CD8-positive, alpha-beta memory T cell (primary cell): ENCODE results near the gene HMGCS2. TPM values are rescaled to one million over a fixed set of nuclear protein-coding genes. Genes with fewer than 3 reads are reported as not detected.
"Not testable (repeated sequence)": the region's sequence is repeated elsewhere in the genome, so short reads cannot be mapped to it uniquely, and the experiment has no call there.

ENCODE experiments used
- CTCF ChIA-PET: fragments of 350-600 bp; sonication (Branson Sonifier 250); formaldehyde crosslinking; loops from one replicate; lab custom pipeline; 2021; ENCODE audit warnings: antibody characterized with exemption; lab: Charles Lee
- POLR2A ChIA-PET: fragments of 350-600 bp; sonication (Branson Sonifier 250); formaldehyde crosslinking; loops from one replicate; lab custom pipeline; 2021; ENCODE audit warnings: antibody characterized with exemption; lab: Charles Lee
- DNase-seq, 5 donors: peaks; one replicate each; pipeline versions ENCODE4 v3.0.0 to v3.0.0-alpha.2; 2020 to 2022; ENCODE audit warnings: mixed read lengths in 1 of 5
- H3K27ac ChIP-seq: one replicate; pipeline ENCODE4 v1.7.0; 2013; ENCODE audit warnings: low read depth, mild to moderate bottlenecking, low read length, moderate library complexity
- H3K27me3 ChIP-seq: 2 replicates; pipeline ENCODE4 v1.7.0; 2013; ENCODE audit warnings: low read length, mild to moderate bottlenecking; ENCODE audit not compliant: insufficient read depth, poor library complexity, severe bottlenecking
- H3K36me3 ChIP-seq: 2 replicates; pipeline ENCODE4 v1.7.0; 2013; ENCODE audit warnings: mild to moderate bottlenecking, low read length, moderate library complexity; ENCODE audit not compliant: insufficient read depth
- H3K4me1 ChIP-seq: 2 replicates; pipeline ENCODE4 v1.7.0; 2013; ENCODE audit warnings: mild to moderate bottlenecking, low read length, moderate library complexity; ENCODE audit not compliant: insufficient read depth
- H3K4me3 ChIP-seq: 2 replicates; pipeline ENCODE4 v1.7.0; 2013; ENCODE audit warnings: mild to moderate bottlenecking, low read length
- H3K9me3 ChIP-seq: 2 replicates; pipeline ENCODE4 v1.7.0; 2013; ENCODE audit warnings: mild to moderate bottlenecking, low read length
- H3K27ac Mint-ChIP-seq, 8 donors: one replicate each; pipeline ENCODE4 v1.8.0; 2020 to 2021; ENCODE audit warnings: mixed read lengths in 8 of 8, mild to moderate bottlenecking in 6 of 8, inconsistent platforms in 3 of 8, moderate library complexity in 3 of 8
- H3K27me3 Mint-ChIP-seq, 2 donors: one replicate each; pipeline ENCODE4 v1.8.0; 2020 to 2021; ENCODE audit warnings: mixed read lengths in 2 of 2, mild to moderate bottlenecking in 1 of 2, moderate library complexity in 1 of 2
- H3K36me3 Mint-ChIP-seq, 3 donors: one replicate each; pipeline ENCODE4 v1.8.0; 2020 to 2021; ENCODE audit warnings: mixed read lengths in 3 of 3, inconsistent platforms in 1 of 3, mild to moderate bottlenecking in 1 of 3
- H3K4me1 Mint-ChIP-seq, 3 donors: one replicate each; pipeline ENCODE4 v1.8.0; 2020 to 2021; ENCODE audit warnings: mixed read lengths in 3 of 3, inconsistent platforms in 1 of 3, mild to moderate bottlenecking in 1 of 3
- H3K4me3 Mint-ChIP-seq, 7 donors: one replicate each; pipeline ENCODE4 v1.8.0; 2020 to 2021; ENCODE audit warnings: mixed read lengths in 7 of 7, mild to moderate bottlenecking in 6 of 7, moderate library complexity in 4 of 7, inconsistent platforms in 2 of 7
- H3K9me3 Mint-ChIP-seq, 5 donors: one replicate each; pipeline ENCODE4 v1.8.0; 2020 to 2022; ENCODE audit warnings: mixed read lengths in 5 of 5, mild to moderate bottlenecking in 3 of 5, moderate library complexity in 2 of 5, inconsistent platforms in 1 of 5
- polyA plus RNA-seq: library from polyadenylated mRNA; unstranded; fragments of 300-500 nt; fragmentation: Illumina TruSeq; gene quantifications from one replicate; pipeline ENCODE4 v1.2.3, GENCODE V29; 2021
- total RNA-seq, 2 experiments: library from RNA; stranded (reverse); gene quantifications; one replicate each; pipeline ENCODE4 v1.2.3, GENCODE V29; 2021

HMGCS2 gene
- total and polyA plus RNA-seq, 3 experiments from 2014 or later = not detected

DNA sequence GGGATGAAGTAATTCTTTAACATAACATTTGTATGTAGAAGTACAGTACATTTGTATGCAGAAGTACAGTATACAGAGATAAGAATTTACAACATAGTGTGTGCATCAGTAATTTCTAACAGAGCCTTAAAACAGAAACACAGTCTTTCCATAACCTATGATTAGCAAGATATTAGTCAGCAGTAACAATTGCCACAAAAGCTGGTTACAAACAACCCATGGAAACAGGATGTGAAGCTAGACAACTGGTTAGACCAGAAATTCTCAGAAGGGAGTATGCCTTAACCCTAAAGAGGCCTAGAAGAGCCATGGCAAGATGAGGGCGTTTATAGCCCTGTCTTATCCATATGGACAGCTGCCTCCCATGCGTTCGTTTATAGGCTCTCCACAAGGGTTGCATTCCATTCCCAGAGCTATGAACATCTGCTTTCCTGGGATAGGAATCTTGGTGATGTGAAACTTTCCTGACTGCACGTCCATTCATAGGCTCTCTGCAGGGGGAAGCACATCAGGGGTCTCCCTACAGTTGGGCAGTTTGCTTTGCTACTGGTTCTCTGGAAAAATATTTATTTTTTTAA, 17.9 kb upstream of the HMGCS2 start:
- POLR2A ChIA-PET, H3K27ac Mint-ChIP-seq, H3K36me3 ChIP-seq, H3K27ac ChIP-seq, H3K27me3 ChIP-seq, DNase-seq, H3K4me3 Mint-ChIP-seq, H3K36me3 Mint-ChIP-seq, H3K4me3 ChIP-seq, H3K9me3 Mint-ChIP-seq, H3K9me3 ChIP-seq, H3K4me1 Mint-ChIP-seq, H3K4me1 ChIP-seq, CTCF ChIA-PET: not testable (repeated sequence)
- peaks cover 3 to 17% of the 10 kb centered on the region in 2 donors for H3K27me3 Mint-ChIP-seq

DNA sequence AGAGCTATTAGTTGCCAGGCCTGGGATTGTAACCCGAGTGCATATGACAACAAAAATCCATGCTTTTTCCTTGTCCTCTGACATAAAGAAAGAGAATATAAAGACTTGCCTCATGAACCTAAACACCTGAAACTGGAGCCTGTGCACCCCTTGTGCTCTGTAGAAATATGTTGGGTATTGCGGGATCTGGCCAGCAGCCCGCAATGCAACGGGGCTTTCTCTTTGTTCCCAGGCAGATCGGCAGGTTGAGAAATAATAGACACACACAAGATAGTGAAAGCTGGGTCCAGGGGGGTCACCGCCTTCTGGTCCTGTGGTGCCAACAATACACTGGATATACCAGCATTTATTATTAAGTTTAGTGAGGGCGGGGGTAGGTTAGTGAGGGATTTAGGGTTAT, 17.3 kb upstream of the HMGCS2 start:
- H3K27ac ChIP-seq, H3K27me3 ChIP-seq, H3K36me3 ChIP-seq, POLR2A ChIA-PET, H3K9me3 ChIP-seq, H3K27ac Mint-ChIP-seq, H3K4me1 Mint-ChIP-seq, H3K4me3 ChIP-seq, H3K9me3 Mint-ChIP-seq, H3K36me3 Mint-ChIP-seq, CTCF ChIA-PET, DNase-seq, H3K4me1 ChIP-seq, H3K4me3 Mint-ChIP-seq: not testable (repeated sequence)
- H3K27me3 Mint-ChIP-seq = peaks cover under 1 to 14% of the 10 kb centered on the region in 2 donors

DNA sequence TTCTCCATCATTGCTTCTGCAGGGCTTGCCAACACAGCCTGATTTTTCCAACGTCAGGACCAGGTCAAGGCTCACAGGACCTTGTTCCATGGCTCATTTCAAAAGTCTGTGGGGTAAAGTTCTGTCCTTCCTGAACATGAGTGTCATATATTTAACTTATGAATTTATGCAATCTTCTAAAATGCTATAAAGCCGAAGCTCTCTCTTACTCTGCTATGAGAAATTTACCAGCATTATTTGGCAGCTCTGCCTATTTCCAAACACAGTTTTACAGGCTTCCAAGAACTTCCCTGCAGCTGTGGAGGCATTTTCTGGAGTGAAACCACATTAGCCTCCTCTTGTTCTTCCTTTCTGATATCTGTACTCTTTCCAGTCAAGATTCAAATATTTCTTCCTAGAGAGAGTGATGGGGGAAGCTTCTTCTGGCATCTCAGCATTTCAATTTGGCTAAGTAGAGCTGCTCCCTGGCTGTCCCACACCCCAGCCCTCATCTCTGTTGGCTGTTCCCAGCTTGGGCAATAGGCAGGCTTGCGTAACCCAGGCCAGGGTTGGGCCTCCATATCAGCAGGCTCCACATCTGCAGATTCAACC, 15.6 kb upstream of the HMGCS2 start:
- POLR2A ChIA-PET = no interaction called here
- CTCF ChIA-PET = no interaction called here
- no peak overlapping the region for H3K4me3 ChIP-seq
- no peak for DNase-seq
- no peaks in the 10 kb centered on the region for H3K36me3 Mint-ChIP-seq
- H3K36me3 ChIP-seq = no peaks in the 10 kb centered on the region
- H3K27ac ChIP-seq = no peak overlapping the region
- no peaks in the 10 kb centered on the region for H3K27me3 ChIP-seq
- no peak overlapping the region for H3K27ac Mint-ChIP-seq
- H3K27me3 Mint-ChIP-seq = peaks cover 0 to 6% of the 10 kb centered on the region in 2 donors
- H3K4me1 Mint-ChIP-seq = no peaks in the 10 kb centered on the region
- H3K9me3 ChIP-seq = no peaks in the 10 kb centered on the region
- H3K4me3 Mint-ChIP-seq = no peak overlapping the region
- no peaks in the 10 kb centered on the region for H3K4me1 ChIP-seq
- no peaks in the 10 kb centered on the region for H3K9me3 Mint-ChIP-seq

DNA sequence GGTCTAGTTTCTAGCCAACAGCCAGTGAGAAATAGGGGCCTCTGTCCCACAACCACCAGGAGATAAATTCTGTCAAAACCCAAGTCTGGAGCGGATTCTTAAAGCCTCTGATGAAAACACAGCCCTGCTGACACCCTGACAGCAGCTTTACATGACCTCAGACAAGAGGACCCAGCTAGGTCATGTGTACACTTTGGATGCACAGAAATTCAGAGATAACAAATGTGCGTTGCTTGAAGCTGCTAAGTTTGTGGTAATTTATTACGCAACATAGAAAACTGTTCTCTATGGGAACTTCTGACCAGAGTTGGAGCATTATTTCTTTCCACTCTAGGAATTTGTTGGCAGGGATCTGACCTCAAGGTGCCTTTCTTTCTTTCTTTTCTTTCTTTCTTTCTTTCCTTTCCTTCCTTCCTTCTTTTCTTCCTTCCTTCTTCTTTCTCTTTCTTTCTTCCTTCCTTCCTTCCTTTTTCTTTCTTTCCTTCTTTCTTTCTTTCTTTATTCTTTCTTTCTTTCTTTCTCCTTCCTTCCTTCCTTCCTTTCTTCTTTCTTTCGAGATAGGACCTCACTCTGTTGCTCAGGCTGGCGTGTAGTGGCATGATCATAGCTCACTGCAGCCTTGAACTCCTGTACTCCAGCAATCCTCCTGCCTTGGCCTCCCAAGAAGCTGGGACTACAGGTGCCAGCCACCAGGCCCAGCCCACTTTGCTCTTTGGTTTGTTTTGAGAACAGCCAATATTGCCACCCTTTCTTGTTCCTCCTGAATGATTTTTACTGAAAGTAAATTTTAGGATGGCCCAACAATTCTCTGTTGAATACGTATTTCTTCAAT, 14.9 kb upstream of the HMGCS2 start:
- Mint-ChIP-seq H3K27ac (no peak overlapping the region), H3K36me3 (no peaks in the 10 kb centered on the region), H3K4me3 (no peak overlapping the region), H3K9me3 (no peaks in the 10 kb centered on the region), H3K27me3 (peaks cover 0 to 6% of the 10 kb centered on the region in 2 donors), H3K4me1 (no peaks in the 10 kb centered on the region)
- Histone ChIP-seq H3K27me3 (no peaks in the 10 kb centered on the region), H3K9me3 (no peaks in the 10 kb centered on the region), H3K4me1 (no peaks in the 10 kb centered on the region), H3K27ac (no peak overlapping the region), H3K36me3 (no peaks in the 10 kb centered on the region), H3K4me3 (no peak overlapping the region)
- DNase-seq = no peak
- ChIA-PET CTCF (no interaction called here), POLR2A (no interaction called here)

DNA sequence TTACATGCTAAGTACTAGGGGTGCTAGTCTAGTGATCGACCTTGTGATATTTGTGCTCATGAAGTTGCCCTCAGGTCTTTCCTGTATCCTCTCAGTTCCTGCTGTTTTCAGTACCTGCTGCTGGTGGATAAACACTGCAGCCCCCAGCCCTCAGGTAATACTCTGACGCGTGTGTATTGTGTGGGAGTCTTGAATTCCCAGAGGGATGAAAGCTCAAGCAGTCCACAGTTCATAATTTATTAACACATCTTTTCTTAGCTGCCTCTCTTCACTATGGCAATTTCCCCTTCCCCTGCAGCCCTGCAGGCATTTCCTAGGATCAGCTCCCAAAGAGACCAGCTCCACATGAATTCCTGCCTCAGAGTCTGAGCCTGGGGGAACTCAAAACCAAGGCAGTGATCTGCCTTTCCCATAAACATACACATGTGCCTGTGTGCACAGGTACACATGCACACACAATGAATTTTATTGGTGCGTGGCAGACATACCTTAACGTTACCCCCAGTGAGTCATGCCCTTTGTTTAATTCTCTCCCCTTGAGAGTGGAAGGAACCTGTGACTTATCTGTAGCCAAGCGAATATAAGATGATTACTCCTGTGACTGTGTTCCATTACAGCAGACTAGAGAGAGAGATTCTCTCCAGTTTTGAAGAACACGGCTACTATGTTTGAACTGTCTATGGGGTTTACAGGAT, 14.1 kb upstream of the HMGCS2 start:
- no peaks in the 10 kb centered on the region for H3K4me1 Mint-ChIP-seq
- CTCF ChIA-PET = no interaction called here
- POLR2A ChIA-PET = no interaction called here
- Histone ChIP-seq H3K27me3 (no peaks in the 10 kb centered on the region), H3K27ac (no peak overlapping the region), H3K9me3 (no peaks in the 10 kb centered on the region), H3K4me1 (no peaks in the 10 kb centered on the region), H3K36me3 (no peaks in the 10 kb centered on the region), H3K4me3 (no peak overlapping the region)
- no peak overlapping the region for H3K27ac Mint-ChIP-seq
- H3K36me3 Mint-ChIP-seq = no peaks in the 10 kb centered on the region
- H3K27me3 Mint-ChIP-seq = peaks cover 0 to 6% of the 10 kb centered on the region in 2 donors
- DNase-seq = no peak
- H3K9me3 Mint-ChIP-seq = no peaks in the 10 kb centered on the region
- H3K4me3 Mint-ChIP-seq = no peak overlapping the region

DNA sequence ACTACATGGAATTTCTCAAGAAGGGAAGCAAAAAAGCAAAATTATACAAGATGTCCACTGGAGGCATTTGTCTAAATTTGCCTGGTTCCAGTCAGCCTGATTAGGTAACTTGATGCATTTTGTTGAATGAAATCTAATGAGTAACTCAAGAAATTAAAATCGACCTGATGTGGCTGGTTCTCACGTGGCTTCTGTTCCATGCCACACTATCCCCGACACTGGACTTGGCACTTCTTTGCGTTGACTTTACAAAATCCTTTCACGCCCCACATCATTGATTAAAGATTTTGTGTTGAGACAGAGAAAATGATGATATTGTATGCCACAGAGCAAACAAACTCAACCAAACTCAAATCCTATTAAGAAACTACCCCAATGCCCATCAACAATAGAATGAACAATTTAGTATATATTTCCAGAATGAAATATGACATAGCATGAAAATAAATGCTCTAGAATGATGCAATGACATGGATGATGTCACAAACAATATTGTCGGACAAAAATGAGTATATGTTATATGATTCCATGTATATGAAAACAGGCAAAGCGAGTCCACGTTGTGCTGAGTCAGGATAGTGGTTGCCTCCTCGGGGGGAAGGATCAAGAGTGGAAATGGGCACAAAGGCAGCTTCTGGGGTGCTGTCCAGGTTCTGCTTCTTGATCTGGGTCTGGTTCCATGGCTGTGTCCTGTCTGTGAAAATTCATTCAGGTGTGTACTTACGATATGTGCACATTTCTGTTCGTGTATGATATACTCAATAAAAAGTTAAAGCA, 12.9 kb upstream of the HMGCS2 start:
- Histone ChIP-seq H3K4me1 (no peaks in the 10 kb centered on the region), H3K4me3 (no peak overlapping the region), H3K27ac (no peak overlapping the region), H3K27me3 (no peaks in the 10 kb centered on the region), H3K36me3 (no peaks in the 10 kb centered on the region), H3K9me3 (no peaks in the 10 kb centered on the region)
- Mint-ChIP-seq H3K27me3 (peaks cover 0 to 7% of the 10 kb centered on the region in 2 donors), H3K4me1 (no peaks in the 10 kb centered on the region), H3K27ac (no peak overlapping the region), H3K36me3 (no peaks in the 10 kb centered on the region), H3K4me3 (no peak overlapping the region), H3K9me3 (no peaks in the 10 kb centered on the region)
- CTCF ChIA-PET = no interaction called here
- no peak for DNase-seq
- POLR2A ChIA-PET = no interaction called here

DNA sequence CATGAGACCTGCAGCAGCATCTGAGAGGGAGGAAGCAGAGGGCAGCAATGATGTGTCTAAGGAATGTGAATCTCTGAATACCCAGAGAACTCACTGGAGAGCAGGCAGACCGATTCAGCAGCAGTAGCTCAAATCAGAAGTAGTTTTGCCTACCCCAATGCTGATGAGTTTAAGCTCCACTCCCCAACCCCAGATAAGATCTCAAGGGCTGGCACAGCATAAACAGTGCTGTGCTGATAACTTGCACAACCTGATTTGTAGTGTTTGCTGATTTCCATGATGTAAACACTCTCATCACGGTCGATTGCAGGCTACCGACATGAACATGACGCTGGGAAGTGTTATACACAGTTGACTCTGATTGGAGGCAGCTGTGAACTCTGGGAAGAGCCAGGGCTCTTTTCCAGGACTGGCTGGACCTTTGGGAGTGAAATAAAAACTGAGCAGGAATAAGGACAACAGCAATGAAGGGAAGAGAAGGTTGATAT, 11.2 kb upstream of the HMGCS2 start:
- H3K27ac ChIP-seq = no peak overlapping the region
- no peaks in the 10 kb centered on the region for H3K4me1 Mint-ChIP-seq
- no peaks in the 10 kb centered on the region for H3K9me3 ChIP-seq
- H3K9me3 Mint-ChIP-seq = no peaks in the 10 kb centered on the region
- H3K36me3 Mint-ChIP-seq = no peaks in the 10 kb centered on the region
- no peak overlapping the region for H3K4me3 ChIP-seq
- peaks cover 2 to 11% of the 10 kb centered on the region in 2 donors for H3K27me3 Mint-ChIP-seq
- no peak for DNase-seq
- no peaks in the 10 kb centered on the region for H3K27me3 ChIP-seq
- H3K27ac Mint-ChIP-seq = no peak overlapping the region
- H3K4me1 ChIP-seq = no peaks in the 10 kb centered on the region
- ChIA-PET CTCF (no interaction called here), POLR2A (no interaction called here)
- H3K36me3 ChIP-seq = no peaks in the 10 kb centered on the region
- H3K4me3 Mint-ChIP-seq = no peak overlapping the region
